Fibroblast of lung (primary cell): ENCODE data around the gene TARBP1.

Experiments
- CTCF ChIP-seq, 2 donors: IDR thresholded peaks in 1 of 2; conservative IDR thresholded peaks in 1 of 2; 1 replicate in 1 of 2; 2 replicates in 1 of 2; pipeline ENCODE4 v1.5.1; 2011 to 2012; ENCODE audit warnings: low read length in 2 of 2, control low read depth in 1 of 2, inconsistent platforms in 1 of 2, low read depth in 1 of 2, mild to moderate bottlenecking in 1 of 2
- EZH2 ChIP-seq: IDR thresholded peaks from 2 replicates; pipeline ENCODE4 v1.5.1; 2012; ENCODE audit warnings: low read length, control low read depth, mild to moderate bottlenecking; ENCODE audit errors: missing control alignments

GRCh38 chr1:234431255-234431654 lies 47.7 kb downstream of the TARBP1 start:
- TF ChIP-seq CTCF (conservative IDR thresholded peaks at IDR 0.05 in 1 of 2, IDR thresholded peaks at IDR 0.05 in 1 of 2; ENCODE audit: low read depth in 1 of 2, low read length in 2 of 2) (no peak), EZH2 (no peak)
